Putamen (tissue), 1 donor: Measurements from ENCODE around the gene RSPH1.

Experiments used
- DNase-seq: peaks from one replicate; pipeline ENCODE4 v3.0.0-alpha.2; 2016; ENCODE audit warnings: low spot score

RSPH1 gene

DNA sequence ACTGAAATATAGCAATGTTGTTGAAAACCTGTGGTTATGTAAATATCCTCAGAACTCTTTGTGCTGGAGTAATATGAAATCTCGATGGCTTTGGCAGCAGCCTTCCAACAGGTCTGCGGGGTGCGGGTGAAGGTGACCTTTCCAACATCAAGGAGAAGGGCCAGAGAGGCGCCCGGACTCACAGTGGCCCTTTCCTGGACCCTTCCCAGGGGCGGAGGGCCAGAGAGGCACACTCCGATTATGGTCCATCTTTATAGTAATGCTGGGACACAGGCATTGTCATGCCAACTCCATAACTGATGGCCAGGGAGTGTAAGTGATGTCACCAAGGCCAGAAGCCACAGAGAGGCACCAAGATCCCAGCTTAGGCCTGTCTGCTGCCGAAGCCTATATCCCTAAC, 35.7 kb upstream of the RSPH1 start:
- no peak for DNase-seq

DNA sequence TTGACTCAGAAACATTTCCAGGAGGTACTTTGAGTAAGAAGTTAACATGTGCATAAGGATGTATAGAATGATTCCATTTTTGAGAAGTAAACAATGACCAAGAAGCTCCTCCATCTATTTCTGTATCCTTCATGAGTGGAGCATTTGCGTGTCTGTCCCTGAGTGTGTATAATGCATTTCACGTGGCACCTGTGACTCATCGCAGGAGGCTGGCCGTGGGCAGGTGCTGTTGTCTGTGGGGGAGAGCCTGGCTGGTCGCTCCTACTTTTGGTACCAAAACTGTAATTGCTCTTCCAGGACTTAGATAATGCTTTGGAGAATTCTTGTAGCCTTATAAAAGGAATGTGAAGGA, 34.1 kb upstream of the RSPH1 start:
- no peak for DNase-seq

DNA sequence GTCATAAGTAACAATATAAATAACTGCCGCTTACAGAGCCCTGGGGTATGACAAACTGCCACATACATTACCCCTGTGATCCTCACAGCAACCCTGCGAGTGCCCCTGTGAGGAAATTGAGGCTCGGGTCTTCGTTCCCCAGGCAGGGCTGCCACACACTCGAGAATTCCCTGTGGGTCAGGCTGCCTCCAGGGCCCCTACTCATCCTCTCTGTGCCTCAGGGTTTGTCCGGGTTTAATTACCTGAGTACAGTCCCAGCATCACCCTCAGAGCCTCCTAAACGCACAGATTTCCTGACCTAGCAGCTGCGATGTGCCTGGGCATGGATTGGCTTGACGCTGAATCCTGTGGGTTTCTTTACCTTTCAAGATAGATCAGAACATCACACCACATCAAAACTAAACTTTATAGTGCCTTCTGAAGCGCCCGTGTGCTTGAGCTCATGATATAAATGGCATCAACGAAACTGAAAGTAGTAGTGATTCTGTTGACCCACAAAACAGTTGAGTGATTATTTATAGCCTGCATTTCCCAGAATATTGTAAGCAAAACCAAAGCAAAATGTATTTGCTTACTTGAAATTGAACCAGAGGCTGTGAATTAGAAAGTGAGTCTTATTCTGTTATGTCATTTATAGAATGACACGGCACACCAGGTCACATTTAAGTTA, 31.6 kb upstream of the RSPH1 start:
- DNase-seq, result no peak

DNA sequence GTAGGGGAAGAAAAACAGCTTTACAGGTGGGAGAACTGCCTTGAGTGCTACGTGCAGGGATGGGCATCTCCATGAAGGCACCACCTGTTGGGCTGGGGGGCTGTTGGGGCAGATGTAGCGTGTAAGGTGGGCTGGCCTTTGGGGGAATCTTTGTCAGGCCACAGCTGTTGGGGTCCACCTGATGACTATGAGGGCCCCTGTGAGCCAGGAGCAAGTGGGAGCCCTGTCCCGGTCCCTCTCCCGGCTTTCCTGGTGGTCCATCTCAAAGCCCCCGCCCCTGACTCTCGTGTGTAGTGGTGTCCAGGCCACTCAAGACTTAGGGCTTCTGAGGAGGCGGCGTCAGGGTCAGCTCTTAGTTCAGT, 31.1 kb upstream of the RSPH1 start:
- no peak for DNase-seq

DNA sequence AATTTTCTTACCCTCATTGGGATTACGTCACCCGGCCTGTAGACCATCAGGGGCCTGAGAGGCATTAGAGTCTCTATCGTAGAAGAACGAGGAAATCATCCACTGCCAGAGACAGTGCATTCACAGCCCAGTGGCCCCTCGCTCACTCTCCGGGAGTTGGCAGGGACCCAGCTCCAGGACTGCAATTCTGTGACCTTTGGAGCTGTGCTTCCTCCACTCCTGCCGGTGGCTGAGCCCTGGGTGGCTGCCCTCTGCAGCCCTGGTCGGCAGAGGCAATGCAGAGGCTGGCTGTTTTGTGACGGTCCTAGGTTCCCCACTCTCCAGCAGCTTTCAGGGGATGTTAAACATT, 30.3 kb upstream of the RSPH1 start:
- no peak for DNase-seq

DNA sequence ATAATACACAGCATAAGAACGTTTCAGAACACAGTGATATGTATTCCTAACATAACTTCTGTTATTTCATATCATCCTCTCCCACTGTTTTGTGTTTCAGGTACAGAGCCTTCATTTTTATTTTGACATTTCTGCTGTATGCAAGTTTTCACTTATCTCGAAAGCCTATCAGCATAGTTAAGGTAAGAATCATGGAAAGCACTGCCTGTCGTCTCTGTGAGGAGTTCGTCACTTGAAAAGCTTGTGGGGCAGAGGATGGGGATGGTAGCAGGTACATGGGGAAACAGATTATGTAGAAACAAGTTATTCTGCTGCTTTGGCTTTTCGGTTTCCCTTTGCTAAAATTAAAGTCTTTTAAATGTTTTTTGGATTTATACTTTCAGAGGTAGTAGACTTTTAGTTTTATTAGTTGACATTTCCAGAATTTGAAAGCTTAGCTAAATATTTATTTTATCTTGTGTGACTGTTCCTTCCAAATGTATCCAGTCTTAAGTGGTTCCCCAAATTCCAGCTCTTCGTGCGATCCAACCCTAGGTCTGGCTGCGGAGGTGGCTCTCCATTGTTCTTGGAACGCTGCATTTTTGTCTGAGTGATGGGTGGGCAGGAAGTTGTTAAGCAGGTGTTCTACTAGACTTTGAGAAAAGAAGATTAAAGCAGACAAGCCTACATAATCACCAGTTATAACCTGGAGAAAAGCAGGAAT, 29.8 kb upstream of the RSPH1 start:
- no peak for DNase-seq

DNA sequence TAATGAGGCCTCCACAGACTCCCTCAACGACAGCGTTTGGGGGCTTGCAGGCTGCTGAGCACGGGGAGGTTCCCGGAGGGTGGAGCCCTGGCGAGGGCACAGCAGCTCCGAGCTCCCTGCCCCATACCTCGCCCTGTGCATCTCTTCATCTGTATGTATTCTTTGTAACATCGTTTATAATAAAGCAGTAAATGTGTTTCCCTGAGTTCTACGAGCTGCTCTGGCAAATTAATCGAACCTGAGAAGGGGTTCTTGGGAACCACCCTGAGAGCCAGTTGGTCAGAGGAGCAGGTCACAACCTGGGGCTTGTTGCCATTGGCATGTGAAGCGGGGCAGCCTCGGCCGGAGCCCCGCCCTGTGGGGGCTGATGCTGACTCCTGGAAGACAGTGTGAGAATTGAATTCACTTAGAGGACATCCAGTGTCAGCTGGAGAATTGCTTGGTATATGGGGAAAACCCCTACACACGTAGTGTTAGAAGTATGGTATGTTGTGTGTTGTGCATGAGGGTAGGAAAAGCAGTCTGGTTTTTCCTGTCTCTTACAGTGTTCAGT, 29.1 kb upstream of the RSPH1 start:
- no peak for DNase-seq

DNA sequence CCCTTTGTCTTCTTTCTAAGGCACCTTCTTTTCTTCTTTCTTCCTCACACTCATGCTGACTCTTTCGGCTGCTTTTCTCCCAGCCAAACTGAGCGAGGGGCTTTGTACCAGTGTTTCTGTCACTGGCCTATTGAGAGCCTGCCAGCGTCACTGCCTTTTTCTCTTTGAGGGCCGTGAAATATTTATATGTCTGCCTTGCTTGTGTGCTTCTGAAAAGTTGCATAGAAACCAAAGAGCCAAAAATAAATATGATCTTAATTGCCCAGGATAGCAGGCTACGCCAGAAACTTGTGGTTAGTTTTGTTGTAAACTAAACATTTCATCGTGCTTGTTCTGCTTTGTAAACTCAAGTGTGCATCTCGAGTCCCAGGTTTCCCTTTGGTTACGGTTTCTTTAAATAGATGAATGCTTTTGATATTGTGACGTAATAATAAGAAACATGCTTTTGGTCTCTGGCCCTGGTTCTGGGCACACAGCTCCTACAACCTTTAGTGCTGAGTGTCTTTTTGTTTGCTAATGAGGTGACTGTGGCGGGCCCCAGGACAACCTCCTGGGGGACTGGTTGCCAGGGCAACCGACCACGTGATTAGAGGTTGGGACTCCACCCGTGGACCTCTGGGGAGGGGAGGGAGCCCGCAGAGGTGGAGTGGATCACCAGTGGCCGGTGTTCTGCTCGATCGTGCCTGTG, 28.5 kb upstream of the RSPH1 start:
- DNase-seq, result no peak

DNA sequence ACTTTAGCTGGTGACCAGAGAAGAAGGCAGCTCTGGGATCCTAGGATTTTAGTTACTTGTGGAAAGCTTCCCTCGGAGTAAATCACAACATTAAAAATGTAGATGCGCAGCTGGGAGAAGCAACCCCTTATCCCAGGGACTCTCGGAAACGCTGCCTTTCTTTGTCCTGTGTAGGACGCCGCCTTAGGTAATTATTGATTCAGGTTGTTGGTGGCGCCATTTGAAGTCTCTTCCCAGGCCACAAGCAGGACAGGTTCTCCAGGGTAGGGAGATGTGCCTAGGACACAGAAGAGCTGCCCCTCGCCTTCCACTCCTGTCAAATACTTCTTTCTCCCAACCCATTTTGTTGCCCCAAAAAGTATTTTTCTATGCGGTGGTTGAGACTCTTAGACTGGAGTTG, 27.9 kb upstream of the RSPH1 start:
- no peak for DNase-seq

DNA sequence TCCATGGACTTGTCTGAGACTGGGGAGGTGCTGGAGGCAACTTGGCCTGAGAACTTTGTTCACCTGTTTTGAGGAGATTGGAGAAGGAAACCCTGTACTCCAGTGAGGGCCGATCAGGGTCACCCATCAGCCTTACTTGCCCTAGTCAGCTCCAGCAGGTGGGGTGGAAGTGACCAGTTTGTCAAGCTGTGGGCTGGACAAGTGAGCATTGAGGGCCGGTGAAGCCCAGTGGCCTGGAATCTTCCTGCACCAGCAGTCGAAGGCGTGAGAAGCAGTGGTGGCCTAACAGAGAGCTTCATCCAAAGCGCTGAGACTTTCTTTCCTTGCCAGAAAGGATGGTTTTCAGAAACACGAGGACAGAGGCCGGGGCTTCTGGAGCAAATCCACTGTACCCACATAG, 27.2 kb upstream of the RSPH1 start:
- no peak for DNase-seq

DNA sequence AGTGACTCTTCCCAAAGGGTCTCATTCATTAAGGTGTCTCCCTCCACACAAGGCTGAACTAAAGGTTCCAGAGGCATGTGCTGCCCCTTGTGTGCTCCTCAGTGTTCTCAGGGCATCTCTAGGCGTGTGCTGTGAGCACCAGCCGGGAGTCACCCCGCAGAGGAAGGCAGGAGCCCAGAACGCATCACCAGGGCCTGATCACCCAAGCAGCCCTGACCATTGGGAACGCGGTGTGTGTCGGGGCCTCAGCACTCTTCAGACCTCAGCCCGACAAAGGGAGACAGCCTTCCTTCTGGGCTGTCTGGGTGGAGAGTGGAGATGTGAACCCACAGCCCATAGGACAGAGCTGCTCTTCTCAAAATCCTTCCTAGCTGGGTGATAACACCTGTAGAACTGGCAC, 26.7 kb upstream of the RSPH1 start:
- no peak for DNase-seq

DNA sequence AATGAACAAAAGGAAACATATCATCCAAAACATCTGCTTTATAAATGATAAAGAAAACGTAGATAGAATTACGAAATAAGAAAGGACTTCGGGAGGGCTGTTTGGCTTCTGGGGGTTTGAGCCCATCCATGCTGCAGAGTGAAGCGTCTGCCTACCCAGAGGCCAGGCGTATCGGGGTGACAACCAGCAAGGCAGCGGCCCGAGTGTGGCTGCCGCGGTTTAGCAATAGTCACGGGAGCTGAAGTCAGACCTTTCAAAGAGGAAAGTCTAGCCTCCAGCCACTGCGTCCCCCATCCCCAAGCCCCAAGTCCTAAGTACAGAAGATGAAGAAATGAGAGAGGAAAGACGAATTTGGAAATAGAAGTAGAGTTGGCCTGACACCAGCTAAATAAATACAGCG, 26.2 kb upstream of the RSPH1 start:
- no peak for DNase-seq

DNA sequence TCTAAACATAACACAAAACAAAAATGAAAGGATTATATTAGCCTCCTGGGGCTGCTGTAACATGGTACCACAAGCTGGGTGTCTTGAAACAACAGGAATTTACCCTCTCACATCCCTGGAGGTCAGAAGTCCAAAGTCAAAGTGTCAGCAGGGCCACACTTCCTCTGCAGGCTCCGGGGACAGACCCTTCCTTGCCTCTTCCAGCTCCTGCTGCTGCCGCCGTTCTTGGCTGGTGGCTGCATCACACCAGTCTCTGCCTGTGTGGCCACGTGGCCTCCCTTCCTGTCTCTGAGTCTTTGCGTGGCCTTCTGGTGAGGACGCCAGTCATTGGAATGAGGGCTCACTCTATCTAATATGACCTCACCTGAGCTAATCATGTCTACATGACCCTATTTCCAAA, 25.8 kb upstream of the RSPH1 start:
- DNase-seq, result no peak

DNA sequence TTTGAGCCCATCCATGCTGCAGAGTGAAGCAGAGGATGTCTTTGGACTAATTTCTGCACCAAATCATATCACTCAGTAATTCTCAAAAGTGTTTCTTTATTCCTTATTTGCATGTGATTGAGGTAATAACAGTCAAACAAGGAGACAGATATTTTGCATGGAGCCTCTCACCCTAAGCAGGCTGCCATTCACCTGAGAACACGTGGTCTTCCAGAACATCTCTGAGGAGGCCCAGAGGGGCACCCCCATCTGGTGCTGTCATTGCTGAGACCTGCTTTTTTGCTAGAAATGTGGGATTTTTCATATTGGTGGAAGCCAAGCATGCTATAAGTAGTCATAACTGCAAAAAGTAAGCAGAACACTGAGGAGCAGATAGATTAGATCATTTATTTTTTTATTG, 25.4 kb upstream of the RSPH1 start:
- DNase-seq, result no peak

DNA sequence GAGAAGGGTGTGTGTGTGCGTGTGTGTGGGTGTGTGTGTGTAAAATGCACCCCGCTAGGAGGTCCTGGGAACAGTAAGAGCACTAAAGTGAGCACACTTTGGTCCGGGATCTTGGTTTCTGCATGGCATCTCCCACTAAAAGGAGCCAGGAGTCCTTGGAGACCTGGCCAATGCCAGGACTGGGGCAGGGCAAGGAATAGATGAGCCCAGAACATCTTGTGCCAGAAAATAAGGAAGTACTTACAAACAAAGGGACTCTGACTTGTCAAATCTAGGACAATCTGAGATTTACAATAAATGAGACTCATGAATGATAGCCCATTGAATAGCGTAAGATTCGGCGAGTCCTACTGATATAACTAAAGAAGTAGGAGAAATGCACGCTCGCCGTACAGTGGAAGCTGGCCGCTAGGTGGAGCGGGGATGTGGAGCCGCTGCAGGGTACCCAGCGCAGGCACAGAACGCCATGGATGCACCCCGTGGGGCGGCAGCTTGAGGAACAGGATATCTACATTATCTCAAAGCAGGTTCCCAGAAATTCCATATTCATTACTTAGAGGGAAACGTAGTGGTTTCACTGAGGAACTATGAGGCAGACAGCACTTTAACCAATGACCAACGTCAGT, 24.7 kb upstream of the RSPH1 start:
- DNase-seq, result no peak

DNA sequence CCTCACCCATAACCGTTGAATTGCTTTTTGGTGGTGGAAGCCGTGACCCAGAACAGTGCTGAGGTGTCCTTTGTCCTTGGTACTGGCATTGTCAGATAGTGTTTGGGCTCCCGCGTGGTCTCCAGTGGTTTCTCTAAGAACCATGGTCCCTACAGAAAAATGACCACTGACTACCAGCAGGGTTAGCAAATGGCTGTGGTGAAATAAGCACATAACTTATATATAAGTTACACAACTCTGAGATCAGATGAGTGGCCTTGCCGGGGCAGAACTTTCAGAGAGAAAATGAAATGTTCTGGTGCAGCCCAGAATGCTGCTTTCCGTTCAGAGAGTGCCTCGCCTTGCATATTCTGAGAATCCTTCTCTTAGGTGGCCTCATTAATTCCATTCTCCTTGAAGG, 22.6 kb upstream of the RSPH1 start:
- no peak for DNase-seq

DNA sequence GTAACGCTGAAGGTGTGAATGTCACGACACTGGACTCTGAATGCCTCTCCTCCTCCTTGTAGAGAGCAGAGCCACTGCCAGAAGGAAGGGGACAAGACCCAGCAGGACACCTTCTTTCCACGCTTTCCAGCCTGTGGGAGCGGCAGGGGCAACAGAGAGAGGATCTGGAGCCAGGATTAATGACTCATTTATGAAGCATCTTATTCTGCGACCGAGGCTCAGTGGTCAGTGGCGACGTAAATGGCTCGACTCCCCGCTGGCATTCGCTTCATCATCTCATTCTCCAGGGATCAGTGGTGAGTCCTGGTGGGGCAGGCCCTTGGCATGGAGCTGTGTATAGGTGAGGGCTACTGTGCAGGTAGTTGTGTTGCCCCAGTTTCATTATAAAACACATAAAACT, 22.2 kb upstream of the RSPH1 start:
- DNase-seq, result no peak

DNA sequence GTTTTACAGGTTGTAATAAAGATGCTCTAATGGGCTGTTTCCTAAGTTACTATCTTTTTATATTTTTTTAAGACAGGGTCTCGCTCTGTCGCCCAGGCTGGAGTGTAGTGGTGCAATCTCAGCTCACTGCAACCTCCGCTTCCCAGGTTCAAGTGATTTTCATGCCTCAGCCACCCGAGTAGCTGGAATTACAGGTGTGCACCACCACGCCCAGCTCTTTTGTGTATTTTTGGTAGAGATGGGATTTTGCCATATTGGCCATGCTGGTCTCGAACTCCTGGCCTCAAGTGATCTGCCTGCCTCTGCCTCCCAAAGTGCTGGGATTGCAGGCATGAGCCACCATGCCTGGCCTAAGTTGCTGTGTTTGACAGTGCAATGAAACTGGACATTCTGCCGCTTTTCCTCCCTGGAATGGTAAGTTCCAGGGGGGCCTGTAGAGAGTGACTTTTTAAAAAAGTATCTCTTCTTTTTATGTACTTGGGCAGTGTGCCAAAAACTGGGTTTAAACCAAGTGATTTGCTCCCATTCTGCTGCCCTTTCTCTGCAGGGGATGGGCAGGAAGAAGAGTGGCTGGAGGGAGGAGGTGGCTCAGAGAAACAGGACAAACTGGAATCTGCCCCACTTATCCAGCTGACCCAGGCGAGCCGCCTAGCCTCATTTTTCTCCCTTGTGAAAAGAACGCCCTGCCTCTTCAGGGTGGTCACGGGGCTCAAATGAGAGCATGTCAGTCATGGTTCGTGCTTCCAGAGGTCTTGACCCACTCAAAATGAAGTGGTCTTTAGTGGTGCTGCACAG, 19.9 kb upstream of the RSPH1 start:
- DNase-seq, result no peak

DNA sequence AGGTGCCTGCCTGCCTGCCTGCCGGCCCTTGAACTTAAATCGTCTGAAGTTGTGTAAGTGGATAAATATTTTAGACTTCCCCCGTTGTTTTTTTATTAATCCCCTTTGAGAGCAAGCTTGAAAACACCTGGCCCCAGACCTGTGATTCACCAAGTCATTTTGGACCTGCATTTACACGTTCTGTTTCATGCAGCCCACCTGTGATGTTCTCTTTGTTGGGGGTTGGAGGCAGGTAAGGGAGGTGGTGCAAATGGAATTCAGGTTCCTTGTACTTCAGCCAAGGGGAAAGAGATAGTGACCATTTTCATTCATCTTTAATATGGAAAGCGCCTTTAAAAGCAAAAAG, 18.8 kb upstream of the RSPH1 start:
- no peak for DNase-seq

DNA sequence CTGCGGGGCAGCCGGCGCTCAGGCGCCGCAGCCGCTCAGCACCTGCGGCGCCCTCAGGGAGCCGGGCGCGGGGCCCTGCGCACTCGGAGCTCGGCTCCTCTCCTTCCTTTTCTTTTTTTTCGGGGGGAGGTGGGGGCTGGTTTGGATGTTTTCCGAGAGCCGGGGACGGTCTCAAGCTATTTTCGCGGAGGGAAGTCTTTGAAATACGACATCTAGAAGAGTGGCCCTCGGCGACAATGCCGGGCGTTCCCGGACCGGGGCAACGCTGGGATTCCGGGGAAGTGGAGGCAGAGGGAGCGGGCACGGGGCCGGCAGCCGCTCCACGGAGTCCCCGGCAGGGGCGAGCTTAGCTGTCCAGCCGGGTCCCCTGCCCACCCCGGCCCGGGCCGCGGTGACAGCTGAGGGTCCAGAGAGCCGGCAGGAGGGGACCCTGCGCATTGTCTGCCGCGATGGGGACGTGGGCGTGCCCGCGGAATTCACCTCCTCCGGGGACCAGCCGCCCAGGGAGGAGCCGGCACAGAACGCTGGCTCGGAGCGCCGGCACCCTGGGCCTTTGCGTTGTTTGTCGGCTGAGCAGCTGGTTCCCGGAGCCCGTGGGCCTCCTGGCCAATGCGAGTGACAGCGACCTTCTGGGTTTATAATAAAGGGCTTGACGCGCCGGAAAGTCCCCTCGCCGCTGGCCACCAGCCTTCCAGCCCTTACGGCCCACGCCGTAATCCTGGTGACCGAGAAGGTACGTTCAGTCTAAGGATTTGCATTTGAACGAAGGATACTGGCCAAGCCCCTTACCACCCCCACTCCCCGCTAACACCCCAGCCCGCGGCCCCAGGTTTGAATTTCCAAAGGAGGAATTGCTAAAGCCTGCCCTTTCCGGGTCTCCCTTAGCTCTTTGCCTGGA, 18.2 kb upstream of the RSPH1 start:
- DNase-seq, result no peak
